Activated CD4-positive, CD25-positive, alpha-beta regulatory T cell treated with anti-CD3 and anti-CD28 coated beads, Interleukin-2, amount 50 U/mL, for 16 hours (primary cell): Measurements from ENCODE around the gene KNL1.
"Not testable (repeated sequence)": the region's sequence is repeated elsewhere in the genome, so short reads cannot be mapped to it uniquely, and the experiment has no call there.

Experiments used
- DNase-seq: peaks from one replicate; pipeline ENCODE4 v3.0.0-alpha.2; 2020; ENCODE audit warnings: low read depth, low spot score

The KNL1 gene

DNA sequence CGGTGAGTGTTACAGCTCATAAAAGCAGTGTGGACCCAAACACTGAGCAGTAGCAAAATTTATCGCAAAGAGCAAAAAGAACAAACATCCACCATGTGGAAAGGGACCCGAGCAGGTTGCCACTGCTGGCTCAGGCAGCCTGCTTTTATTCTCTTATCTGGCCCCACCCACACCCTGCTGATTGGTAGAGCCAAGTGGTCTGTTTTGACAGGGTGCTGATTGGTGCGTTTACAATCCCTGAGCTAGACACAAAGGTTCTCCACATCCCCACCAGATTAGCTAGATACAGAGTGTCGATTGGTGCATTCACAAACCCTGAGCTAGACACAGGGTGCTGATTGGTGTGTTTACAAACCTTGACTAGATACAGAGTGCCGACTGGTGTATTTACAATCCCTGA is 82.2 kb downstream of the KNL1 start:
- not testable (repeated sequence) for DNase-seq

DNA sequence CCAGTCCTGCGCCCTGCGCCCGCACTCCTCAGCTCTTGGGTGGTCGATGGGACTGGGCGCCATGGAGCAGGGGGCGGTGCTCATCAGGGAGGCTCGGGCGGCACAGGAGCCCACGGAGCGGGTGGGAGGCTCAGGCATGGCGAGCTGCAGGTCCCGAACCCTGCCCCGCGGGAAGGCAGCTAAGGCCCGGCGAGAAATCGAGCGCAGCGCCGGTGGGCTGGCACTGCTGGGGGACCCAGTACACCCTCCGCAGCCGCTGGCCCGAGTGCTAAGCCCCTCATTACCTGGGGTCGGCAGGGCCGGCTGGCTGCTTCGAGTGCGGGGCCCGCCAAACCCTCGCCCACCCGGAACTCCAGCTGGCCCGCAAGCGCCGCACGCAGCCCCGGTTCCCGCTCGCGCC is 82.9 kb downstream of the KNL1 start:
- DNase-seq = not testable (repeated sequence)

DNA sequence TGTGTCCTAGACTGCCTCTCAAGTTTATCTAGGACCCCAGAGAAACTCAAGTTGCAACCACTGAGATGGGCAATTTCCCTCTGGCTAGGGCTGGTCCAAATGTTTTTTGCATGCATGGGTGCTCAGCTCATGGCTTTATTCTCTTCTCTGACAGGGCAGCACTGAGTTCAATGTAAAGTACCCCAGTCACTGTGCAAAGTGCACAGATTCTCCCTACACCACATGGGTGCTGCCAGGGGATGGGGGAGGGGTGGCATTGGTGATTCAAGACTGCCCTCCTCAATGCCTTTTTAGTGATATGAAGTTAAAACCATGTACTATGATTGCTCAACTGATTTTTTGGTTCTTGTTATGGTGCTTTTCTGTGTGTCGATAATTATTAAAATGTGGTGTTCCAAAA is 86.1 kb downstream of the KNL1 start:
- no peak for DNase-seq

DNA sequence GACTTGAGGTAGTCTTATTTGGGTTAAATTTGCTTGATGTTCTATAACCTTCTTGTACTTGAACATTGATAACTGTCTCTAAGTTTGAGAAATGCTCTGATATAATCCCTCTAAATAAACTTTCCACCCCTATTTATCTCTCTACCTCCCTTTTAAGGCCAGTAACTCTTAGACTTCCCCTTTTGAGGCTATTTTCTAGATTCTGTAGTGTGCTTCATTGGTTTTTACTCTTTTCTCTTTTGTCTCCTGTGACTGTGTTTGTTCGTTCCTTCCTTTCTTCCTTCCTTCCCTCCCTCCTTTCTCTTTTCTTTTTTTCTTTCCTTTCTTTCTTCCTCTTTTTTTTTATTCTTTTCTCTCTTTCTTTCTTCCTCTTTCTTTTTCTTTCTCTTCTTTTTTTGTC is 86.9 kb downstream of the KNL1 start:
- DNase-seq = not testable (repeated sequence)

GRCh38 chr15:40684381-40684780 is 90.3 kb downstream of the KNL1 start:
- no peak for DNase-seq

- no peak for DNase-seq
These were observed 91.3 kb downstream of the KNL1 start for GRCh38 chr15:40685376-40685775.

DNA sequence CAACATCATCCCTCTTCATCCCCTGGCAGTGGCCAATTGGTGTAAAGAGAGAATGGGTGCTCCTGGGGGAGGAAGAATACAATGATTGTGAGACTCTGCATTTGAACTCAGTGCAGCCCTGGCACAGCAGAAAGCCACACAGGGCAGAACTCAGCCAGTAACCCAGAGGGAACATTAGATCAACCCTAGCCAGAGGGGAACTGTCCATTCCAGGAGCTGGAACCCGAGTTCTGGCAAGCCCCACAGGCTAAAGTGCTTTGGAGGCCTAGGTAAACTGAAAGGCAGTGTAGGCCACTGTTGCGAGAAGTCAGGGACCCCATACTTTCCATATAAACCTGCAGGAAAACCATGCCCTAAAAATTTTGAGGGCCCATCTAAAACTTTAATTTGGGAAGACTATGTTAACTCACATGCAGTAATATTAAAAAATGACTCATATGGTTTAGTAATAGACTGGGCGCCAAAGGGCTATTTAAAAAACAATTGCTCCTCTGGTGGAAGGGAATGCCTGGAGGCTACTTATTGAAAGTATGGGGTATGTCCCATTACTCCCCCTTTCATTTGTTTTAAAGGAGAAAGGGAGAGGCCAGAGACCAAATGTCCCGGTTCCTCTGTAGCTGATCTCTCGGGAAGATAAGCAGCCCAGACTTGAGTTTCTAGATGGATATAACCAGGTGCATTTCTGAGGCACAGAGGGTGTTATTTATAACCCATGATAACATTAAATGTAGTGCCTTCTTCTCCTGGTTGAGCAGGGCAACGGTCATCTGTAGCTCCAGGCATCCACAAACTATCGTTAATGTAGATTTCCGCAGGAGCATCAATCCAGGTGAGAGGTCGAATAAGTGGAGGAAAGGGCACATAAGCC is 95.1 kb downstream of the KNL1 start:
- DNase-seq = no peak

- DNase-seq = no peak
These were observed 97.7 kb downstream of the KNL1 start for GRCh38 chr15:40691737-40692136.

DNA sequence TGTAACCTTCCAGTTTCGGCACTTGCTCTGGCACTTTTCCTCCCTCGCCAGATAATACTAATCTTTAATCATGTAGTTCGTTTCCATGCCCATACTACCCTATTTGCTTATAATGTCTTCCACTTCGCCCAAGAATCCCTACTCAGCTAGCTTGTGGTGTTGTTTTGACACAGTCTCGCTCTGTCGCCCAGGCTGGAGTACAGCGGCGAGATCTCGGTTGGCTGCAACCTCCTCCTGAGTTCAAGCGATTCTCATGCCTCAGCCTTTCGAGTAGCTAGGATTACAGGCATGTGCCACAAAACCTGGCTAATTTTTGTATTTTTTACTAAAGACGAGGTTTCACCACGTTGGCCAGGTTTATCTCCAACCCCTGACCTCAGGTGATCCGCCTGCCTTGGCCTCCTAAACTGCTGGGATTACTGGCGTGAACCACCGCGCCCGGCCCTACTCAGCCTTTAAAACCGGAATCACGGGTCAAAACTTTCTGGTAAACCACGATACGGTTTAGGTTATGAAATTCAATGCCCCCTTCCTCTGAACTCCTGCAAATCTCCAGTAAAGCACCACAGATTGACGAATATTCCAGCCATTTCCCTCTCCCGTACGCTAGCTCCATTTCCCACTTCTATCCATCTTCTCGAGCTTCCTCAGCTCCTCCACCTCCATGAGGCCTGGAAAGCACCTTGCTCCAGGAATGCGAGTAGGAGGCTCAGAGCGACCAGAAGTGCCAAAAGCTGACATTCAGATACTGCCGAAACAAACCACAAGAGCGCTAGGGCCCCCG is 100.0 kb downstream of the KNL1 start:
- DNase-seq = no peak

GRCh38 chr15:40694688-40695468 is 100.8 kb downstream of the KNL1 start, which contains the start of gene RAD51:
Gene RAD51, plus strand, starts transcription at chr15:40695174. Its CDS starts 3,585 bp downstream, at chr15:40698759.
- peak; percentile 85 for DNase-seq

DNA sequence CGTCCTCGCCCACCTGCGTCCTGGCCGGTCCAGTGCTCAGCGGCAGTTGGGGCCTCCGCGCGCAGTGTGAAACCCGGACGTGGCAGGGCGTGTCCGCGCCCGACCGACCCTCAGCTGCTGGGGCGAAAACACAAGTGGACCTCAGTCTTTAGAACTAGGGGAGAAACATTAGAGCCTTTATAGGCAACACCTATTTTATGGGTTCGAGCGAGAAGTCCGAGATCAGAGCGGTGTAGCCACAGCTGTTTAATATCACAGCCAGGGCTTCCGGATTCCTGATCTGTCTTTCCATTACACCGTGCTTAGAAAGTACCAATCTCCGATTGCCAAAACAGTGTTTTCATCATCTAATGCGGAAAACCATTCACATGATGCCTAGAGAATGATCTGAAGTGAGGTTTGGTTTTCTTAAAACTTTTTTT is 101.4 kb downstream of the KNL1 start:
- no peak for DNase-seq

GRCh38 chr15:40696228-40696627 is 102.2 kb downstream of the KNL1 start:
- no peak for DNase-seq

DNA sequence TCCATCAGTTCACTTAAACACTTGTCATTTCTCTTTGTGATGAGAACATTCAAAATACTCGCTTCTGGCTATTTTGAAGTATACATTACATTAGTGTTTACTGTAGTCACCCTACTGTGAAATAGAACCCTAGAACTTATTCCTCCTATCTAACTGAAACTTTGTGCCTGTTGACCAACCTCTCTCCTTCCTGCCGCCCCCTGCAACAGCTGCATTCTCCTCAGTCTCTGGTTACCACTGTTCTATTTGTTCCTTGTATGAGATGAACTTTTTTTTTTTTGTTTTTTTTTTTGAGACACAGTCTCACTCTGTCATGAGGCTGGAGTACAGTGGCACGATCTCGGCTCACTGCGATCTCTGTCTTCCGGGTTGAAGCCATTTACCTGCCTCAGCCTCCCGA is 103.9 kb downstream of the KNL1 start:
- no peak for DNase-seq

DNA sequence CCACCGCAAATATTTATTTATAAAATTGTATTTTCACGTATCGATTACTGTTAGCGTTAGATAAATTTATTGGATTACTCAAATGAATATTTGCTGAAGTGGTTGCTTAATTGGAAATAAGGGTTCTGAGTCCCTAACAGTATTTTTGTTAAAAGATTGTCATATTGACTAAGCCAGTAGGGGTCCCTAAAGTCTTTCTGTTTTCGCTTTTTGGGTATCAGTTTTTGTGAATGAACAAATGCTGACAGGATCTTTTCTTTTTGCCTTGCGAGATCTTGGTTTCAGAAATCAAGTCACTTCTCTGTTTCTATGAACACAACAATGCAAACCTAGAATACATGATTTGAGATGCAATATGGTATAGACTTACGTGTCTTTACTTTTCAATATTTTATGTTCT is 108.0 kb downstream of the KNL1 start:
- DNase-seq = no peak

- no peak for DNase-seq
These were observed 112.1 kb downstream of the KNL1 start for GRCh38 chr15:40706121-40706520.
